ENCODE data around the gene TDRD12. TPM values are rescaled to one million over a fixed set of nuclear protein-coding genes. Genes with fewer than 3 reads are reported as not detected.

TDRD12 gene
- total RNA-seq, 3 donors from 2014 or later (not counting 1 experiment from before 2014, with no cell fraction given): 0.13 to 0.45 TPM; not detected in 1

- WGBS (ENCODE audit: insufficient coverage): 92% methylated on average over 4 of the region's 4 CpGs
- Mint-ChIP-seq H3K4me3 (no peak overlapping the region), H3K27ac (no peak overlapping the region), H3K4me1 (no peaks in the 10 kb centered on the region), H3K9me3 (no peaks in the 10 kb centered on the region), H3K36me3 (no peaks in the 10 kb centered on the region), H3K27me3 (ENCODE audit: low read depth in 2 of 2) (peaks cover 7 to 25% of the 10 kb centered on the region in 2 donors)
- Histone ChIP-seq H3K27me3 (ENCODE audit: control insufficient read depth, insufficient read depth, low read length) (no peaks in the 10 kb centered on the region), H3K9me3 (ENCODE audit: control insufficient read depth, insufficient read depth, low read length) (no peaks in the 10 kb centered on the region), H3K27ac (ENCODE audit: low read length) (no peak overlapping the region), H3K36me3 (ENCODE audit: control insufficient read depth, insufficient read depth, low read length) (no peaks in the 10 kb centered on the region), H3K4me3 (ENCODE audit: low read length) (no peak overlapping the region), H3K4me1 (ENCODE audit: control insufficient read depth, insufficient read depth, low read length) (no peaks in the 10 kb centered on the region)
- no peak for TF ChIP-seq CTCF (IDR thresholded peaks at IDR 0.05)
- no peak for DNase-seq
- intact Hi-C loops (cut with micrococcal nuclease): no loop called here
- ATAC-seq: no peak
These were observed 108.6 kb downstream of the TDRD12 start for GRCh38 chr19:32828139-32828538.

- Histone ChIP-seq H3K4me1 (ENCODE audit: control insufficient read depth, insufficient read depth, low read length) (no peaks in the 10 kb centered on the region), H3K27me3 (ENCODE audit: control insufficient read depth, insufficient read depth, low read length) (no peaks in the 10 kb centered on the region), H3K4me3 (ENCODE audit: low read length) (no peak overlapping the region), H3K9me3 (ENCODE audit: control insufficient read depth, insufficient read depth, low read length) (no peaks in the 10 kb centered on the region), H3K27ac (ENCODE audit: low read length) (no peak overlapping the region), H3K36me3 (ENCODE audit: control insufficient read depth, insufficient read depth, low read length) (no peaks in the 10 kb centered on the region)
- no peak for TF ChIP-seq CTCF (IDR thresholded peaks at IDR 0.05)
- H3K36me3 Mint-ChIP-seq: no peaks in the 10 kb centered on the region
- H3K9me3 Mint-ChIP-seq: no peaks in the 10 kb centered on the region
- DNase-seq (no peak), ATAC-seq (no peak)
- intact Hi-C loops (cut with micrococcal nuclease): no loop called here
- WGBS (ENCODE audit: insufficient coverage): 92% methylated on average over 15 of the region's 15 CpGs
- H3K27ac Mint-ChIP-seq: no peak overlapping the region
- H3K4me3 Mint-ChIP-seq: no peak overlapping the region
- peaks cover 7 to 19% of the 10 kb centered on the region in 2 donors for H3K27me3 Mint-ChIP-seq (ENCODE audit: low read depth in 2 of 2)
- H3K4me1 Mint-ChIP-seq: no peaks in the 10 kb centered on the region
These were observed 109.2 kb downstream of the TDRD12 start for GRCh38 chr19:32828643-32829344.

- H3K9me3 Mint-ChIP-seq: no peaks in the 10 kb centered on the region
- ATAC-seq (no peak), DNase-seq (no peak)
- H3K27ac Mint-ChIP-seq: no peak overlapping the region
- H3K9me3 ChIP-seq (ENCODE audit: control insufficient read depth, insufficient read depth, low read length): no peaks in the 10 kb centered on the region
- H3K36me3 ChIP-seq (ENCODE audit: control insufficient read depth, insufficient read depth, low read length): no peaks in the 10 kb centered on the region
- no peak for TF ChIP-seq CTCF (IDR thresholded peaks at IDR 0.05)
- 77% methylated on average over 8 of the region's 10 CpGs for WGBS (ENCODE audit: insufficient coverage)
- no peaks in the 10 kb centered on the region for H3K27me3 ChIP-seq (ENCODE audit: control insufficient read depth, insufficient read depth, low read length)
- no peaks in the 10 kb centered on the region for H3K4me1 ChIP-seq (ENCODE audit: control insufficient read depth, insufficient read depth, low read length)
- intact Hi-C loops (cut with micrococcal nuclease): no loop called here
- H3K36me3 Mint-ChIP-seq: no peaks in the 10 kb centered on the region
- no peak overlapping the region for H3K4me3 ChIP-seq (ENCODE audit: low read length)
- no peaks in the 10 kb centered on the region for H3K4me1 Mint-ChIP-seq
- no peak overlapping the region for H3K4me3 Mint-ChIP-seq
- H3K27me3 Mint-ChIP-seq (ENCODE audit: low read depth in 2 of 2): peaks cover 7 to 13% of the 10 kb centered on the region in 2 donors
- no peak overlapping the region for H3K27ac ChIP-seq (ENCODE audit: low read length)
These were observed 109.9 kb downstream of the TDRD12 start for GRCh38 chr19:32829345-32829896.
